GM10847 (cell line): ENCODE results near the gene FAF1.

Source experiments
- POLR2A ChIP-seq: IDR thresholded peaks from 2 replicates; pipeline ENCODE4 v1.6.1; 2011; ENCODE audit not compliant: insufficient read length; ENCODE audit errors: extremely low read depth

The FAF1 gene

GRCh38 chr1:50426702-50427085, 533.4 kb downstream of the FAF1 start:
- no peak for TF ChIP-seq POLR2A

- no peak for TF ChIP-seq POLR2A
Measured at GRCh38 chr1:50426108-50426700, 533.9 kb downstream of the FAF1 start.

GRCh38 chr1:50425376-50426107, 534.5 kb downstream of the FAF1 start:
- TF ChIP-seq POLR2A, result no peak

- TF ChIP-seq POLR2A, result no peak
Measured at GRCh38 chr1:50424884-50425375, 535.1 kb downstream of the FAF1 start.

- no peak for TF ChIP-seq POLR2A
Measured at GRCh38 chr1:50424045-50424883, 535.8 kb downstream of the FAF1 start.

- no peak for TF ChIP-seq POLR2A
Measured at GRCh38 chr1:50423670-50424000, 536.4 kb downstream of the FAF1 start.

- no peak for TF ChIP-seq POLR2A
Measured at GRCh38 chr1:50422946-50423669, 537.0 kb downstream of the FAF1 start, which contains the start of gene DMRTA2. TSS of gene DMRTA2 (minus strand) at chr1:50423443. CDS start at chr1:50421536, 1,907 bp downstream.

- TF ChIP-seq POLR2A, result no peak
Measured at GRCh38 chr1:50422675-50422945, 537.5 kb downstream of the FAF1 start.

GRCh38 chr1:50421768-50422674, 538.0 kb downstream of the FAF1 start:
- no peak for TF ChIP-seq POLR2A

GRCh38 chr1:50421366-50421748, 538.7 kb downstream of the FAF1 start:
- no peak for TF ChIP-seq POLR2A

GRCh38 chr1:50420689-50421365, 539.2 kb downstream of the FAF1 start:
- no peak for TF ChIP-seq POLR2A

- no peak for TF ChIP-seq POLR2A
Measured at GRCh38 chr1:50419907-50420677, 540.0 kb downstream of the FAF1 start.

- no peak for TF ChIP-seq POLR2A
Measured at GRCh38 chr1:50419192-50419906, 540.7 kb downstream of the FAF1 start.

GRCh38 chr1:50418600-50419109, 541.4 kb downstream of the FAF1 start:
- TF ChIP-seq POLR2A, result no peak
